Endodermal cell (in vitro differentiated cells): ENCODE results near the gene SIRT2. TPM values are rescaled to one million over a fixed set of nuclear protein-coding genes. Genes with fewer than 3 reads are reported as not detected.

ENCODE experiments used
- DNase-seq: peaks from one replicate; pipeline ENCODE4 v3.0.0-alpha.2; 2017
- H3K27ac ChIP-seq: 2 replicates; pipeline ENCODE4 v1.5.1; 2013; ENCODE audit warnings: mild to moderate bottlenecking, low read depth, low read length, moderate library complexity
- H3K27me3 ChIP-seq: 2 replicates; pipeline ENCODE4 v1.6.1; 2013; ENCODE audit warnings: mild to moderate bottlenecking, low read length, moderate library complexity; ENCODE audit not compliant: insufficient read depth, control insufficient read depth, poor library complexity, severe bottlenecking
- H3K36me3 ChIP-seq: 2 replicates; pipeline ENCODE4 v1.7.0; 2013; ENCODE audit warnings: mild to moderate bottlenecking, low read length, moderate library complexity; ENCODE audit not compliant: control insufficient read depth, insufficient read depth
- H3K4me1 ChIP-seq: one replicate; pipeline ENCODE4 v1.7.0; 2013; ENCODE audit warnings: low read length; ENCODE audit not compliant: control insufficient read depth, insufficient read depth
- H3K4me3 ChIP-seq: 2 replicates; pipeline ENCODE4 v1.5.1; 2013; ENCODE audit warnings: mild to moderate bottlenecking, low read length, moderate library complexity
- H3K9ac ChIP-seq: 2 replicates; pipeline ENCODE4 v1.6.1; 2013; ENCODE audit warnings: mild to moderate bottlenecking, low read length, moderate library complexity; ENCODE audit not compliant: poor library complexity, severe bottlenecking; ENCODE audit errors: extremely low read depth
- H3K9me3 ChIP-seq: 2 replicates; pipeline ENCODE4 v1.6.1; 2013; ENCODE audit warnings: mild to moderate bottlenecking, low read length, moderate library complexity; ENCODE audit not compliant: control insufficient read depth
- H3K27ac Mint-ChIP-seq: 2 replicates; pipeline ENCODE4 v1.8.0; 2020; ENCODE audit warnings: mixed read lengths
- H3K27me3 Mint-ChIP-seq: 2 replicates; pipeline ENCODE4 v1.8.0; 2021; ENCODE audit warnings: mild to moderate bottlenecking, mixed read lengths; ENCODE audit not compliant: insufficient read depth
- H3K36me3 Mint-ChIP-seq: 2 replicates; pipeline ENCODE4 v1.8.0; 2020; ENCODE audit warnings: low read depth, mixed read lengths
- H3K4me1 Mint-ChIP-seq: 2 replicates; pipeline ENCODE4 v1.8.0; 2020; ENCODE audit warnings: mixed read lengths
- H3K4me3 Mint-ChIP-seq: 2 replicates; pipeline ENCODE4 v1.8.0; 2020; ENCODE audit warnings: mild to moderate bottlenecking, moderate library complexity, mixed read lengths
- H3K9me3 Mint-ChIP-seq: 2 replicates; pipeline ENCODE4 v1.8.0; 2020; ENCODE audit warnings: mild to moderate bottlenecking, mixed read lengths
- WGBS, 2 experiments: methylation state at CpG; one replicate each; pipeline versions ENCODE4 v1.1.5 to v1.1.7; 2013; ENCODE audit warnings: missing lambda C conversion rate in 2 of 2, mixed read lengths in 1 of 2; ENCODE audit not compliant: insufficient coverage in 1 of 2, insufficient read length in 1 of 2; 5-methylcytosine and 5-hydroxymethylcytosine counted together
- total RNA-seq, 2 donors: library from RNA; stranded (reverse); fragmentation: NEBNext Ultra II Directional in 1 of 2; extraction: Animal tissue kit (Norgen Biotek cat#: 25700) in 1 of 2; gene quantifications; 2 replicates in 1 of 2; 3 replicates in 1 of 2; pipeline ENCODE4 v1.2.1, GENCODE V29; 2021
- TF ChIP-seq, protein P1 (sequence below): fragments of 200-600 bp; sonication (generic); conservative IDR thresholded peaks from 2 replicates; pipeline ENCODE4 v1.5.0; 2021; ENCODE audit warnings: antibody characterized with exemption, mild to moderate bottlenecking

SIRT2 gene
- total RNA-seq, 2 donors from 2014 or later = 10.4 to 13.7 TPM

DNA sequence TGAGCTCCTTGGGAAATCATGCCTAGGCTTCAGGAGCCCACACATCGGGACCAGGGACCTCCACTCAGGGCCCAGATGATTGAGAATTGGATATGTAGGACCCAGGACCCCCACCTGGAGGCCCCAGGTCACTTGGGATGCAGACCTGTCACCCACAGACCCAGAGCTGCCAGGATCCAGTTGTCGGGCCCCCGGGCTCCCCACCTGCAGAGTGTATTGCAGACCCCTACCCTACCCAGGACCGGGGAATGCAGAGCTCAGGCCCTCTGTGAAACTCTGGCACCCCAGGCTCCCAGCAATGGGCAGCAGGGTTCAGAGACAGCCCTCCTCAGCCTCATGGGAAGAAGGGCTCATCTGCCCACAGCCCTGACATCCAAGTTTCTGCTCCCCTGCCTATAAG, 6.2 kb upstream of the SIRT2 start:
- peaks cover 12% of the 10 kb centered on the region for H3K4me1 Mint-ChIP-seq
- H3K36me3 Mint-ChIP-seq = peaks cover 38% of the 10 kb centered on the region
- no peak for DNase-seq
- no peak overlapping the region for H3K27ac Mint-ChIP-seq
- Histone ChIP-seq H3K9me3 (peaks cover 7% of the 10 kb centered on the region), H3K36me3 (peaks cover 6% of the 10 kb centered on the region), H3K27me3 (no peaks in the 10 kb centered on the region), H3K4me3 (no peak overlapping the region), H3K4me1 (no peaks in the 10 kb centered on the region), H3K27ac (no peak overlapping the region), H3K9ac (no peak overlapping the region)
- peaks cover 11% of the 10 kb centered on the region for H3K9me3 Mint-ChIP-seq
- WGBS, 2 experiments = 93 to 100% methylated on average over 1 to 4 of the region's 4 CpGs
- TF ChIP-seq, protein P1, sequence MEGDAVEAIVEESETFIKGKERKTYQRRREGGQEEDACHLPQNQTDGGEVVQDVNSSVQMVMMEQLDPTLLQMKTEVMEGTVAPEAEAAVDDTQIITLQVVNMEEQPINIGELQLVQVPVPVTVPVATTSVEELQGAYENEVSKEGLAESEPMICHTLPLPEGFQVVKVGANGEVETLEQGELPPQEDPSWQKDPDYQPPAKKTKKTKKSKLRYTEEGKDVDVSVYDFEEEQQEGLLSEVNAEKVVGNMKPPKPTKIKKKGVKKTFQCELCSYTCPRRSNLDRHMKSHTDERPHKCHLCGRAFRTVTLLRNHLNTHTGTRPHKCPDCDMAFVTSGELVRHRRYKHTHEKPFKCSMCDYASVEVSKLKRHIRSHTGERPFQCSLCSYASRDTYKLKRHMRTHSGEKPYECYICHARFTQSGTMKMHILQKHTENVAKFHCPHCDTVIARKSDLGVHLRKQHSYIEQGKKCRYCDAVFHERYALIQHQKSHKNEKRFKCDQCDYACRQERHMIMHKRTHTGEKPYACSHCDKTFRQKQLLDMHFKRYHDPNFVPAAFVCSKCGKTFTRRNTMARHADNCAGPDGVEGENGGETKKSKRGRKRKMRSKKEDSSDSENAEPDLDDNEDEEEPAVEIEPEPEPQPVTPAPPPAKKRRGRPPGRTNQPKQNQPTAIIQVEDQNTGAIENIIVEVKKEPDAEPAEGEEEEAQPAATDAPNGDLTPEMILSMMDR = no peak
- no peak overlapping the region for H3K4me3 Mint-ChIP-seq
- no peaks in the 10 kb centered on the region for H3K27me3 Mint-ChIP-seq

GRCh38 chr19:38904581-38905539, 5.4 kb upstream of the SIRT2 start:
- no peaks in the 10 kb centered on the region for H3K27me3 Mint-ChIP-seq
- no peaks in the 10 kb centered on the region for H3K27me3 ChIP-seq
- TF ChIP-seq, protein P1 = no peak

GRCh38 chr19:38901683-38902082, 2.3 kb upstream of the SIRT2 start:
- TF ChIP-seq, protein P1 = no peak
- Mint-ChIP-seq H3K36me3 (peaks cover 25% of the 10 kb centered on the region), H3K27me3 (peaks cover 18% of the 10 kb centered on the region), H3K9me3 (peaks cover 9% of the 10 kb centered on the region), H3K4me1 (peaks cover 18% of the 10 kb centered on the region), H3K27ac (no peak overlapping the region), H3K4me3 (no peak overlapping the region)
- no peak overlapping the region for H3K27ac ChIP-seq
- 89% methylated on average over 1 of the region's 1 CpG; no CpG with 5 or more reads in 1 of the 2 experiments for WGBS, 2 experiments
- H3K4me1 ChIP-seq = no peaks in the 10 kb centered on the region
- no peaks in the 10 kb centered on the region for H3K27me3 ChIP-seq
- no peak overlapping the region for H3K9ac ChIP-seq
- peaks cover 7% of the 10 kb centered on the region for H3K9me3 ChIP-seq
- DNase-seq = no peak
- peaks cover 1% of the 10 kb centered on the region for H3K36me3 ChIP-seq
- H3K4me3 ChIP-seq = peak overlapping the region; percentile 85

More at GRCh38 chr19:38904581-38905539, 5.4 kb upstream of the SIRT2 start:
- H3K9ac ChIP-seq = no peak overlapping the region
- 94 to 95% methylated on average over 25 to 35 of the region's 35 CpGs for WGBS, 2 experiments
- DNase-seq = no peak
- Mint-ChIP-seq H3K4me1 (peaks cover 12% of the 10 kb centered on the region), H3K9me3 (peaks cover 11% of the 10 kb centered on the region), H3K4me3 (no peak overlapping the region), H3K27ac (peak overlapping the region; percentile 5), H3K36me3 (peaks cover 38% of the 10 kb centered on the region)
- H3K36me3 ChIP-seq = peaks cover 6% of the 10 kb centered on the region
- H3K9me3 ChIP-seq = peaks cover 7% of the 10 kb centered on the region
- no peak overlapping the region for H3K27ac ChIP-seq
- no peaks in the 10 kb centered on the region for H3K4me1 ChIP-seq
- H3K4me3 ChIP-seq = no peak overlapping the region
